Endothelial cell of umbilical vein (primary cell): ENCODE measurements around the gene AADAT. TPM values are rescaled to one million over a fixed set of nuclear protein-coding genes. Genes with fewer than 3 reads are reported as not detected.

ENCODE experiments used
- BruUV-seq: library from RNA; stranded (reverse); fragments of 400-500 nt; replicated peaks from 2 replicates; lab custom pipeline; 2021; lab: Mats Ljungman, UMichigan
- CTCF ChIA-PET: fragments of 300-600, 350-600 bp; sonication (Branson Sonifier 250); formaldehyde crosslinking; loops from one replicate; lab custom pipeline; 2021; ENCODE audit warnings: antibody characterized with exemption, inconsistent platforms; lab: Charles Lee
- POLR2A ChIA-PET: fragments of 300-600, 350-600 bp; sonication (Branson Sonifier 250); formaldehyde crosslinking; loops from one replicate; lab custom pipeline; 2021; ENCODE audit warnings: antibody characterized with exemption, inconsistent platforms; lab: Charles Lee
- DNase-seq: peaks from one replicate; pipeline ENCODE4 v3.0.0-alpha.2; 2011; ENCODE audit warnings: low read depth, low spot score
- FAIRE-seq: peaks from 2 replicates; lab custom pipeline; 2011; peaks lifted over from hg19 to GRCh38; lab: Jason Lieb, UNC
- H2AFZ ChIP-seq: 2 replicates; pipeline ENCODE4 v1.6.0; 2012; ENCODE audit warnings: low read depth, low read length, control low read depth, inconsistent platforms
- H3K27ac ChIP-seq: 2 replicates; pipeline ENCODE4 v1.5.1; 2011; ENCODE audit warnings: low read depth, mild to moderate bottlenecking, control low read depth, low read length, moderate library complexity; ENCODE audit not compliant: insufficient read depth
- H3K27me3 ChIP-seq, 2 experiments: 2 replicates each; pipeline versions ENCODE4 v1.6.0 to v1.6.1; 2011; ENCODE audit warnings: low read length in 2 of 2, mixed read lengths in 1 of 2; ENCODE audit not compliant: control insufficient read depth in 2 of 2, insufficient read depth in 2 of 2
- H3K36me3 ChIP-seq, 2 experiments: 2 replicates in 1 of 2; 3 replicates in 1 of 2; pipeline ENCODE4 v1.5.1; 2011; ENCODE audit warnings: low read length in 2 of 2, mild to moderate bottlenecking in 1 of 2, moderate library complexity in 1 of 2; ENCODE audit not compliant: control insufficient read depth in 2 of 2, insufficient read depth in 2 of 2; ENCODE audit errors: extremely low read depth in 1 of 2
- H3K4me1 ChIP-seq: 3 replicates; pipeline ENCODE4 v1.5.1; 2011; ENCODE audit warnings: mild to moderate bottlenecking, low read length; ENCODE audit not compliant: control insufficient read depth, insufficient read depth; ENCODE audit errors: extremely low read depth
- H3K4me2 ChIP-seq: 2 replicates; pipeline ENCODE4 v1.6.1; 2011; ENCODE audit warnings: low read length, control low read depth, mixed read lengths; ENCODE audit not compliant: insufficient read depth
- H3K4me3 ChIP-seq, 3 experiments: fragments of 200-600 bp in 1 of 3; sonication (generic), shearing (Covaris generic) in 1 of 3; replicated peaks in 1 of 3; 2 replicates each; pipeline ENCODE4 v1.5.1; 2011 to 2016; ENCODE audit warnings: control low read depth in 3 of 3, low read length in 3 of 3, mild to moderate bottlenecking in 2 of 3, inconsistent platforms in 1 of 3, low read depth in 1 of 3, moderate library complexity in 1 of 3; ENCODE audit not compliant: insufficient read depth in 1 of 3
- H3K79me2 ChIP-seq: 2 replicates; pipeline ENCODE4 v1.6.0; 2012; ENCODE audit warnings: low read length, inconsistent platforms; ENCODE audit not compliant: control insufficient read depth, insufficient read depth
- H3K9ac ChIP-seq: replicated peaks from 2 replicates; pipeline ENCODE3; 2011; ENCODE audit warnings: low read length, control low read depth; ENCODE audit not compliant: insufficient read depth; ENCODE audit errors: extremely low read depth
- H3K9me1 ChIP-seq: replicated peaks from 3 replicates; pipeline ENCODE4 v1.6.0; 2011; ENCODE audit warnings: mild to moderate bottlenecking, low read length; ENCODE audit not compliant: control insufficient read depth, insufficient read depth; ENCODE audit errors: extremely low read depth
- H3K9me3 ChIP-seq: replicated peaks from 2 replicates; pipeline ENCODE4 v1.5.1; 2012; ENCODE audit warnings: low read length, inconsistent platforms; ENCODE audit not compliant: control insufficient read depth, insufficient read depth
- H4K20me1 ChIP-seq: replicated peaks from 2 replicates; pipeline ENCODE3; 2011; ENCODE audit warnings: mild to moderate bottlenecking, low read length; ENCODE audit not compliant: control insufficient read depth, insufficient read depth; ENCODE audit errors: extremely low read depth
- CTCF ChIP-seq, 2 donors: IDR thresholded peaks; 1 replicate in 1 of 2; 2 replicates in 1 of 2; pipeline ENCODE4 v1.5.1; 2011; ENCODE audit warnings: low read length in 2 of 2, mild to moderate bottlenecking in 2 of 2, moderate library complexity in 2 of 2, control low read depth in 1 of 2, inconsistent platforms in 1 of 2, low read depth in 1 of 2; ENCODE audit not compliant: insufficient read depth in 1 of 2; ENCODE audit errors: extremely low read depth in 1 of 2
- EZH2 ChIP-seq: IDR thresholded peaks from 2 replicates; pipeline ENCODE4 v1.6.1; 2012; ENCODE audit warnings: borderline replicate concordance, low read depth, mild to moderate bottlenecking, moderate library complexity, low read length, inconsistent platforms; ENCODE audit not compliant: severe bottlenecking
- GATA2 ChIP-seq: IDR thresholded peaks from 2 replicates; pipeline ENCODE4 v1.7.0; 2011; ENCODE audit warnings: low read depth, mild to moderate bottlenecking, moderate library complexity, mixed read lengths, low read length; ENCODE audit not compliant: insufficient read length, insufficient read depth
- JUN ChIP-seq: IDR thresholded peaks from 2 replicates; pipeline ENCODE4 v1.6.1; 2011; ENCODE audit warnings: borderline replicate concordance, low read depth; ENCODE audit not compliant: insufficient read length, insufficient read depth
- MAX ChIP-seq: IDR thresholded peaks from 2 replicates; pipeline ENCODE4 v1.6.1; 2011; ENCODE audit not compliant: insufficient read depth, insufficient read length
- MYC ChIP-seq: IDR thresholded peaks from one replicate; pipeline ENCODE4 v1.6.1; 2011; ENCODE audit warnings: mild to moderate bottlenecking, low read depth, low read length
- POLR2A ChIP-seq: IDR thresholded peaks from 2 replicates; pipeline ENCODE4 v1.6.1; 2012; ENCODE audit warnings: low read depth, mild to moderate bottlenecking, control low read depth, low read length
- POLR2AphosphoS5 ChIP-seq: IDR thresholded peaks from 2 replicates; pipeline ENCODE4 v1.6.1; 2012; ENCODE audit warnings: low read depth, mild to moderate bottlenecking, control low read depth, low read length, moderate library complexity; ENCODE audit not compliant: insufficient read depth
- dilution Hi-C: fragments of 300-500 bp; cut with MboI; formaldehyde crosslinking; loops from one replicate; pipeline ENCODE4 v1.15.0; 2019; ENCODE audit warnings: low sequenced_read_pairs; ENCODE audit not compliant: extremely low pct_ligation_motif_present
- intact Hi-C: fragments of 100-400 bp; cut with micrococcal nuclease; formaldehyde crosslinking; loops from one replicate; pipeline ENCODE4 v1.10.0; 2022
- polyA plus RNA-seq, 4 experiments: library from polyadenylated mRNA; depleted of rRNA in 3 of 4; stranded (reverse) in 3 of 4; unstranded in 1 of 4; fragments of >200 nt; gene quantifications; 2 replicates each; pipeline versions ENCODE4 v1.2.1 to v1.2.3, GENCODE V29; 2011 to 2012; ENCODE audit warnings: missing spikeins in 1 of 4
- total RNA-seq: library from RNA; stranded (reverse); gene quantifications from 2 replicates; pipeline ENCODE4 v1.2.3, GENCODE V29; 2021

Gene AADAT
- total and polyA plus RNA-seq, 2 donors (not counting 3 experiments of a cell fraction or from before 2014, with no cell fraction given), result 1.8 to 2.5 TPM

GRCh38 chr4:170109586-170110284 lies 20.0 kb upstream of the AADAT start:
- BruUV-seq, result no TSS peak
- H3K9me3 ChIP-seq, result no peaks in the 10 kb centered on the region
- TF ChIP-seq MAX (no peak), EZH2 (no peak), JUN (no peak), POLR2A (no peak), MYC (no peak), CTCF (IDR thresholded peaks at IDR 0.05; ENCODE audit: extremely low read depth in 1 of 2, insufficient read depth in 1 of 2, low read depth in 1 of 2, low read length in 2 of 2) (no peak), GATA2 (no peak), POLR2AphosphoS5 (no peak)
- no peak overlapping the region for H2AFZ ChIP-seq
- intact Hi-C loops, result no loop called here
- H3K9me1 ChIP-seq, result no peaks in the 10 kb centered on the region
- no peaks in the 10 kb centered on the region for H3K27me3 ChIP-seq
- H3K27ac ChIP-seq, result no peak overlapping the region
- no peaks in the 10 kb centered on the region for H4K20me1 ChIP-seq
- no peak overlapping the region for H3K9ac ChIP-seq
- no peak overlapping the region for H3K4me3 ChIP-seq
- ChIA-PET POLR2A (no interaction called here), CTCF (no interaction called here)
- DNase-seq (no peak), FAIRE-seq (no peak)
- dilution Hi-C loops, result no loop called here
- no peaks in the 10 kb centered on the region for H3K4me1 ChIP-seq
- H3K36me3 ChIP-seq, result no peaks in the 10 kb centered on the region
- no peak overlapping the region for H3K4me2 ChIP-seq
- H3K79me2 ChIP-seq, result no peaks in the 10 kb centered on the region
